GM18505 (cell line): ENCODE results near the gene KLK8.
"Not testable (repeated sequence)": the region's sequence is repeated elsewhere in the genome, so short reads cannot be mapped to it uniquely, and the experiment has no call there.

Experiments
- ATAC-seq: cut with Tn5 transposase; IDR thresholded peaks from one replicate; pipeline ENCODE4 v1.9.1; 2021; ENCODE audit not compliant: unreplicated experiment
- POLR2A ChIP-seq: IDR thresholded peaks from 4 replicates; pipeline ENCODE4 v1.6.1; 2011; ENCODE audit warnings: borderline replicate concordance; ENCODE audit not compliant: insufficient read depth, insufficient read length; ENCODE audit errors: extremely low read depth

Gene KLK8

GRCh38 chr19:51009061-51009891 is 7.9 kb upstream of the KLK8 start:
- no peak for ATAC-seq
- TF ChIP-seq POLR2A: no peak

- ATAC-seq: no peak
- TF ChIP-seq POLR2A: no peak
These were observed 6.1 kb upstream of the KLK8 start for GRCh38 chr19:51007488-51007887.

- TF ChIP-seq POLR2A: no peak
- ATAC-seq: no peak
These were observed 5.0 kb upstream of the KLK8 start for GRCh38 chr19:51006406-51006805.

DNA sequence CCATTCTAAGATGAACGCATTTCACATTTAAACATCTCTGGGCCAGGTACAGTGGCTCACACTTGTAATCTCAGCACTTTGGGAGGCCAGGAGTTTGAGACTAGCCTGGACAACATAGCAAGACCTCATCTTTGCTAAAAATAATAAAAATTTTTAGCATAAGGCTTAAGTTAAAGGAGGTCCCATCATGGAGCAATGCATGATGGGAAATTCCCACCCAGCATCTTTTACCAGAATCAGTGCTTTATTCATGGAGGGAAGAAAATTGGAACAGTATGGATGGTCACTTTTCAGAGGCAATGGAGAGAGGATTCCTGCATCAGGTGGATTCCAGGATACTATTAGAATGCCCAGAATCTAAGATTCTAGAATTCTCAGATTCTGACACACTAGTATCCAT is 3.8 kb upstream of the KLK8 start:
- no peak for ATAC-seq
- no peak for TF ChIP-seq POLR2A

DNA sequence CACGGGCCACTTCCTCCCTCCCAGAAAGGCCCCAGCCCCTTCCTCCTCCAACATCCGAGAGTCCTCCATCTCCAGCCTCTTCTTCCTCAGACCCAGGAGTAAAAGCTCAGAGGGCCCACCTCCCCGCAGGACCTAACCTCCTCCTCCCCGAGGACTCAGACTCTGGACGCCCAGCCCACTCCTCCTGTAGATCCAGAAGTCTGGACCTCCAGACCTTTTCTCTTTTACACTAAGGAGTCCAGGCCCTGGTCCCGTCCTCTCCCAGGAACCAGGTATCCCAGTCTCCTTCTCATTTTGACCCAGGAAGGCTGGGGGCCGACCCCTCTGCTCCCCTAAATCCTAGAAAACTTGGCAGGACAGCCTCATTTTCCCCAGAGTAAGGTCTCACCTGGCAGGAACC is 1.9 kb upstream of the KLK8 start:
- TF ChIP-seq POLR2A: no peak
- no peak for ATAC-seq

DNA sequence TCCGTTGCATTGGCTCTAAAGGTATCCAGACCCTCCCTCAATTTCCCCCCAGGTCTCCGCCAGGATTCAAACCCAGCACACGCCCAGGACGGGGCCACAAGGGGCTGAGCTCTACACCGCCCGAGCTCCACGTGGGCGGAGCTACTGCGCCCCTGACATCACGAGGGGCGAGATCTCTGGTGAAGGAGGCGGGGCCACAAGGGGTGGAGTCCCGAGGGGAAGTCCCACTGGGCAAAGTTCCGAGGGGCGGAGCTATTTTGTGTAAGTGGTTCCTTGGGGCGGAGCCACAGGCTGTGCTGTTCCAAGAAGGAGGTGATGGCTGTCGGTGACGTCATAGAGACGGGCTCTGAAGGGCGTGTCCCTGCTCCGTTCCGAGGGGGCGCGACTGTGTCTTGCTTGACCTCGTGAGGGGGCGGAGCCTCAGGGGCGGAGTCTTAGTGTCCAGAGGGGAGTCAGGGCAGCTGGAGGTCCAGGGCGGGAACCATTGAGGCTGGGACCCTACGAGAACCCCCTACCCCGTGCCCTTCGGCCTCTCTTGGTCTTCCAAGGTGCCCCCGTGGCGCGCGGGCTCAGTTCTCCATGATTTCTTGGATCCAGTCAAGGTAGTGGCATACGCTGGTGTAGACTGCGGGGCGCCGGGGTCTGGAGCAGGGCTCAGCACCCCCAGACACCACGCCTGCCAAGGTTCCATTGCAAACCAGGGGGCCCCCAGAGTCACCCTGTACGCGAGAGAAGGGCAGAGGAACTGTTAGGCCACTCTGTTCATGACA is 1.3 kb upstream of the KLK8 start:
- ATAC-seq: no peak
- no peak for TF ChIP-seq POLR2A

- no peak for ATAC-seq
- TF ChIP-seq POLR2A: no peak
These were observed 707 bp upstream of the KLK8 start for GRCh38 chr19:51002089-51002532.

DNA sequence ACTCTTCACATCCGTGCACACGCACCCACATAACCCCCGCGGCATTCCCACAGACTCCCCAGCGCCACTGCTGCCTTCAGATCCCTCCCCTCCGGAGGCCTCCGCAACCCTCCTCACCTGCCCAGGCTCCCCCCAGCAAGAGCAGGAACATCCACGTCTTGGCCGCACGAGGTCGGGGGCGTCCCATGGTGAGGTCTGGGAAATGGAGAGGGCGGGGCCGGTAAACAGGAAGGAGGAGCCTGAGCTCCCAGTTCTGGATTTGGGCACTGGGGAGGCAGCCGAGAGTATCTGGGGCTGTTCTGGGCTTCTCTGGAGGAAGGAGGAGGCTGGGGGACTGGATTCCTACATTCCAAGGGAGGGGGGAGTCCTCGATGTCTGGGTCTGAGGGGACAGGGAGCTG is 423 bp downstream of the KLK8 start:
- no peak for TF ChIP-seq POLR2A
- no peak for ATAC-seq

- no peak for ATAC-seq
- TF ChIP-seq POLR2A: no peak
These were observed 978 bp downstream of the KLK8 start for GRCh38 chr19:51000426-51000825.

- TF ChIP-seq POLR2A: no peak
- no peak for ATAC-seq
These were observed 2.7 kb downstream of the KLK8 start for GRCh38 chr19:50998686-50999085.

DNA sequence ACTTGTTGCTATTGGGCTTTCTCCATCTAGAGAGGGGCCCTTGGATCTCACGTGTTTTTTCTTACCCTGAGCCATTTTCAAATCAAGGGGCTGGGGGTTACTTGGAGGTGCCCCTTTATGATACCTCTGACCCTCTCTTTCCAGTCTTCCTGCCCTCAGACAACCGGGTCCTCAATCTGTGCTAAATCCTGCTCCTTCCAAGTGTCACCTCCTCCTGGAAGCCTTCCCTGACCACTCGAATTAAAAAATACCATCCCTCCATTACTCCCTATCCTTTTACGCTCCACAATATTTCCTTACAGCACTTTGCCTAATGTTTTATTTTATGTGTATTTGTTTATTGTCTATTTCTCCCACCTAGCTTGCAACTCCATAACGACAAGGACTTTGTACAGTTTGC is 3.3 kb downstream of the KLK8 start:
- ATAC-seq: no peak
- TF ChIP-seq POLR2A: no peak

DNA sequence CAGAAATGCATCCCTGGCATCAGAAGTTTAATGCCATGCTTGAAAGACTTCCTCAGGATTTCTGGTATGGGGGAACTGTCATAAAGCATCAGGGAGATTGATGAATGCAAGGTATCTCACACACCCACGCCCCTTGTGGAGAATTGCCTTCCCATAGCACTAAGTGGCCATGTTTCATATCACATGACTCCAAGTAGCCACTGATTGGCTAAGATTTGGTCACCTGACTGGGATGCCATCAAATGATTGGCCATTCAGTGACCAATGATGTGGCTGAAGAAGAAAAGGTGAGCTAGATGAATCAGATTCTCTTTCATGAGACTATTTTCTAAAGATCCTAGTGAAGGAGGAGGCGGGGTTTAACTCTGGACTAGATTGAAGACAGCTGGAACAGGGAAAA is 7.3 kb downstream of the KLK8 start:
- TF ChIP-seq POLR2A: no peak
- ATAC-seq: no peak

DNA sequence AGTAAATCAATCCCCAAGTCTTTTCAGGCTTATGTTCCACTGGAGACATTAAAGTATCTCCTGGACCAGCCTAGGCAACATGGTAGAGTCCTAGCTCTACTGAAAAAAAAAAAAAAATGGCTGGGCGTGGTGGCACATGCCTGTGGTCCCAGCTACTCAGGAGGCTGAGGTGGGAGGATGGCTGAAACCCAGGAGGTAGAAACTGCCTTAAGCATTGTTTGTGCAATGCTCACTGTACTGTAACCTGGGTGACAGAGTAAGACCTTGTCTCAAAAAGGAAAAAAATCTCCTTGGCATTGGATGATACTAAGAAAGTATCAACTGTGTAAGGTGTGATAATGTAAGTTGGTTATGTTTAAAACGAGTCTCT is 8.8 kb downstream of the KLK8 start:
- ATAC-seq: no peak
- no peak for TF ChIP-seq POLR2A

GRCh38 chr19:50984416-50984815 is 17.0 kb downstream of the KLK8 start:
- ATAC-seq: not testable (repeated sequence)
